Activated B cell treated with CpG ODN at 0.5 μM for 24 hours (primary cell): Measurements from ENCODE around the gene ITGB6. TPM values are rescaled to one million over a fixed set of nuclear protein-coding genes. Genes with fewer than 3 reads are reported as not detected.

ENCODE experiments used
- ATAC-seq: fragments of 200-7000 bp; cut with Tn5 transposase; one replicate; pipeline ENCODE4 v1.10.0; 2021; ENCODE audit warnings: low read depth, mild to moderate bottlenecking, moderate library complexity
- CTCF ChIA-PET: fragments of 350-600 bp; sonication (Branson Sonifier 250); formaldehyde crosslinking; loops from one replicate; lab custom pipeline; 2021; ENCODE audit warnings: antibody characterized with exemption; lab: Charles Lee
- POLR2A ChIA-PET: fragments of 350-600 bp; sonication (Branson Sonifier 250); formaldehyde crosslinking; loops from one replicate; lab custom pipeline; 2021; ENCODE audit warnings: antibody characterized with exemption; lab: Charles Lee
- DNase-seq: peaks from one replicate; pipeline ENCODE4 v3.0.0; 2022
- H3K27ac Mint-ChIP-seq: one replicate; pipeline ENCODE4 v1.8.0; 2020; ENCODE audit warnings: mixed read lengths
- H3K27me3 Mint-ChIP-seq: one replicate; pipeline ENCODE4 v1.8.0; 2021; ENCODE audit warnings: mixed read lengths
- H3K36me3 Mint-ChIP-seq: one replicate; pipeline ENCODE4 v1.8.0; 2021; ENCODE audit warnings: low read depth, mixed read lengths
- H3K4me1 Mint-ChIP-seq: one replicate; pipeline ENCODE4 v1.8.0; 2021; ENCODE audit warnings: mixed read lengths
- H3K4me3 Mint-ChIP-seq: one replicate; pipeline ENCODE4 v1.8.0; 2020; ENCODE audit warnings: mild to moderate bottlenecking, mixed read lengths
- H3K9me3 Mint-ChIP-seq: one replicate; pipeline ENCODE4 v1.8.0; 2020; ENCODE audit warnings: mixed read lengths
- CTCF ChIP-seq: fragments of 200-600 bp; IDR thresholded peaks from one replicate; pipeline ENCODE4 v1.8.0; 2022; ENCODE audit warnings: antibody characterized with exemption, mild to moderate bottlenecking
- intact Hi-C: fragments of 100-400 bp; cut with micrococcal nuclease; formaldehyde crosslinking; loops from one replicate; pipeline ENCODE4 v1.15.1; 2024
- total RNA-seq: library from RNA; stranded (reverse); gene quantifications from 2 replicates; pipeline ENCODE4 v1.2.3, GENCODE V29; 2022

Gene ITGB6
- total RNA-seq, 1 donor from 2014 or later, result not detected

GRCh38 chr2:160224507-160224906, 24.4 kb upstream of the ITGB6 start:
- ChIA-PET POLR2A (no interaction called here), CTCF (no interaction called here)
- Mint-ChIP-seq H3K27ac (peak overlapping the region; percentile 38), H3K4me1 (peaks cover 10% of the 10 kb centered on the region), H3K27me3 (peaks cover 12% of the 10 kb centered on the region), H3K9me3 (no peaks in the 10 kb centered on the region), H3K36me3 (no peaks in the 10 kb centered on the region), H3K4me3 (no peak overlapping the region)
- intact Hi-C loops, result no loop called here
- DNase-seq (no peak), ATAC-seq (peak; percentile 9)
- TF ChIP-seq CTCF, result no peak

GRCh38 chr2:160224060-160224459, 24.0 kb upstream of the ITGB6 start:
- no peak for TF ChIP-seq CTCF
- ChIA-PET CTCF (no interaction called here), POLR2A (no interaction called here)
- ATAC-seq (peak; percentile 94), DNase-seq (no peak)
- no peaks in the 10 kb centered on the region for H3K36me3 Mint-ChIP-seq
- peak overlapping the region; percentile 38 for H3K27ac Mint-ChIP-seq
- peaks cover 12% of the 10 kb centered on the region for H3K27me3 Mint-ChIP-seq
- no peak overlapping the region for H3K4me3 Mint-ChIP-seq
- no peaks in the 10 kb centered on the region for H3K9me3 Mint-ChIP-seq
- intact Hi-C loops, result no loop called here
- H3K4me1 Mint-ChIP-seq, result peaks cover 10% of the 10 kb centered on the region

- H3K9me3 Mint-ChIP-seq, result no peaks in the 10 kb centered on the region
- ChIA-PET POLR2A (no interaction called here), CTCF (no interaction called here)
- no peak overlapping the region for H3K4me3 Mint-ChIP-seq
- no peak for TF ChIP-seq CTCF
- DNase-seq (no peak), ATAC-seq (no peak)
- H3K36me3 Mint-ChIP-seq, result no peaks in the 10 kb centered on the region
- intact Hi-C loops, result no loop called here
- H3K4me1 Mint-ChIP-seq, result peaks cover 10% of the 10 kb centered on the region
- no peak overlapping the region for H3K27ac Mint-ChIP-seq
- H3K27me3 Mint-ChIP-seq, result peaks cover 11% of the 10 kb centered on the region
These were observed 23.5 kb upstream of the ITGB6 start for GRCh38 chr2:160223560-160223959.

- no peak for TF ChIP-seq CTCF
- CTCF ChIA-PET, result no interaction called here
- intact Hi-C loops, result no loop called here
- Mint-ChIP-seq H3K27ac (no peak overlapping the region), H3K27me3 (peaks cover 8% of the 10 kb centered on the region), H3K4me1 (peaks cover 10% of the 10 kb centered on the region), H3K4me3 (no peak overlapping the region), H3K36me3 (no peaks in the 10 kb centered on the region), H3K9me3 (no peaks in the 10 kb centered on the region)
- ATAC-seq (no peak), DNase-seq (no peak)
- POLR2A ChIA-PET, result no interaction called here
These were observed 22.6 kb upstream of the ITGB6 start for GRCh38 chr2:160222546-160223283.

- no peaks in the 10 kb centered on the region for H3K36me3 Mint-ChIP-seq
- intact Hi-C loops, result no loop called here
- CTCF ChIA-PET, result no interaction called here
- ATAC-seq (no peak), DNase-seq (no peak)
- no peaks in the 10 kb centered on the region for H3K9me3 Mint-ChIP-seq
- no peak overlapping the region for H3K4me3 Mint-ChIP-seq
- peaks cover 10% of the 10 kb centered on the region for H3K4me1 Mint-ChIP-seq
- no peak for TF ChIP-seq CTCF
- POLR2A ChIA-PET, result no interaction called here
- H3K27ac Mint-ChIP-seq, result no peak overlapping the region
- H3K27me3 Mint-ChIP-seq, result peaks cover 8% of the 10 kb centered on the region
These were observed 21.6 kb upstream of the ITGB6 start for GRCh38 chr2:160221391-160222276.
